Prostate gland (tissue), 2 donors: ENCODE measurements around the gene EDAR.

Source experiments
- CTCF ChIP-seq, 4 experiments: fragments of 200-600 bp in 2 of 4; fragments of 450-650 bp in 2 of 4; sonication (generic) in 2 of 4; IDR thresholded peaks; 1 replicate in 3 of 4; 2 replicates in 1 of 4; pipeline ENCODE4 v1.5.1; 2016 to 2019; ENCODE audit warnings: antibody characterized with exemption in 4 of 4, mild to moderate bottlenecking in 2 of 4, moderate library complexity in 2 of 4
- POLR2A ChIP-seq: fragments of 450-650 bp; IDR thresholded peaks from one replicate; pipeline ENCODE4 v1.6.1; 2016; ENCODE audit warnings: antibody characterized with exemption, mild to moderate bottlenecking
- POLR2AphosphoS5 ChIP-seq: sonication (generic); formaldehyde crosslinking; IDR thresholded peaks from one replicate; pipeline ENCODE4 v1.6.1; 2017; ENCODE audit warnings: antibody characterized with exemption

GRCh38 chr2:109032229-109032820, 43.3 kb upstream of the EDAR start:
- TF ChIP-seq CTCF (IDR thresholded peaks at IDR 0.05) = no peak
- TF ChIP-seq POLR2A = no peak
- TF ChIP-seq POLR2AphosphoS5 = no peak
